CD14-positive monocyte (primary cell): ENCODE data around the gene CPA1. TPM values are rescaled to one million over a fixed set of nuclear protein-coding genes. Genes with fewer than 3 reads are reported as not detected.

Source experiments
- DNase-seq, 3 donors: peaks; one replicate each; pipeline ENCODE4 v3.0.0-alpha.2; 2011 to 2022
- H2AFZ ChIP-seq: 2 replicates; pipeline ENCODE4 v1.6.0; 2012; ENCODE audit warnings: mild to moderate bottlenecking, low read depth, low read length, inconsistent platforms; ENCODE audit not compliant: insufficient read depth, poor library complexity, severe bottlenecking
- H3K27ac ChIP-seq, 2 donors: 1 replicate in 1 of 2; 2 replicates in 1 of 2; pipeline ENCODE4 v1.5.1; 2012 to 2013; ENCODE audit warnings: low read length in 2 of 2, control low read depth in 1 of 2, inconsistent platforms in 1 of 2, low read depth in 1 of 2, mild to moderate bottlenecking in 1 of 2
- H3K27me3 ChIP-seq, 2 donors: one replicate each; pipeline versions ENCODE4 v1.6.0 to v1.6.1; 2011 to 2013; ENCODE audit warnings: low read length in 2 of 2; ENCODE audit not compliant: control insufficient read depth in 2 of 2, insufficient read depth in 2 of 2
- H3K36me3 ChIP-seq, 2 donors: replicated peaks in 1 of 2; 1 replicate in 1 of 2; 2 replicates in 1 of 2; pipeline versions ENCODE4 v1.5.1 to v1.6.1; 2012 to 2013; ENCODE audit warnings: low read length in 2 of 2, control low read depth in 1 of 2, inconsistent platforms in 1 of 2, mild to moderate bottlenecking in 1 of 2; ENCODE audit not compliant: insufficient read depth in 2 of 2, control insufficient read depth in 1 of 2
- H3K4me1 ChIP-seq, 2 donors: 1 replicate in 1 of 2; 2 replicates in 1 of 2; pipeline versions ENCODE4 v1.5.1 to v1.6.1; 2012 to 2013; ENCODE audit warnings: low read length in 2 of 2, control low read depth in 1 of 2, inconsistent platforms in 1 of 2, mild to moderate bottlenecking in 1 of 2, moderate library complexity in 1 of 2; ENCODE audit not compliant: insufficient read depth in 2 of 2, control insufficient read depth in 1 of 2
- H3K4me2 ChIP-seq: replicated peaks from 2 replicates; pipeline ENCODE3; 2012; ENCODE audit warnings: low read length, moderate library complexity, mild to moderate bottlenecking; ENCODE audit not compliant: poor library complexity, severe bottlenecking; ENCODE audit errors: extremely low read depth
- H3K4me3 ChIP-seq, 3 experiments: fragments of 200-600 bp in 1 of 3; sonication (generic) in 1 of 3; replicated peaks in 1 of 3; 1 replicate in 2 of 3; 2 replicates in 1 of 3; pipeline ENCODE4 v1.5.1; 2011 to 2013; ENCODE audit warnings: low read length in 3 of 3, mild to moderate bottlenecking in 3 of 3, control low read depth in 2 of 3, low read depth in 2 of 3, inconsistent platforms in 1 of 3, moderate library complexity in 1 of 3
- H3K79me2 ChIP-seq: 2 replicates; pipeline ENCODE4 v1.6.0; 2012; ENCODE audit warnings: mild to moderate bottlenecking, control low read depth, inconsistent platforms, low read length, moderate library complexity; ENCODE audit not compliant: insufficient read depth
- H3K9ac ChIP-seq: 2 replicates; pipeline ENCODE4 v1.6.0; 2017; ENCODE audit warnings: low read length, mild to moderate bottlenecking; ENCODE audit not compliant: insufficient read depth, poor library complexity, severe bottlenecking
- H3K9me3 ChIP-seq, 2 donors: replicated peaks in 1 of 2; 1 replicate in 1 of 2; 2 replicates in 1 of 2; pipeline versions ENCODE4 v1.5.1 to v1.6.1; 2012 to 2013; ENCODE audit warnings: low read length in 2 of 2, control low read depth in 1 of 2; ENCODE audit not compliant: control insufficient read depth in 1 of 2, insufficient read depth in 1 of 2
- H4K20me1 ChIP-seq: 2 replicates; pipeline ENCODE4 v1.6.0; 2012; ENCODE audit warnings: mild to moderate bottlenecking, low read length, control low read depth, moderate library complexity; ENCODE audit not compliant: insufficient read depth
- H3K27ac Mint-ChIP-seq, 7 donors: one replicate each; pipeline ENCODE4 v1.8.0; 2020; ENCODE audit warnings: mild to moderate bottlenecking in 7 of 7, mixed read lengths in 7 of 7, moderate library complexity in 6 of 7, inconsistent platforms in 2 of 7
- H3K27me3 Mint-ChIP-seq, 3 donors: one replicate each; pipeline ENCODE4 v1.8.0; 2021 to 2022; ENCODE audit warnings: low read depth in 3 of 3, mild to moderate bottlenecking in 3 of 3, mixed read lengths in 3 of 3, moderate library complexity in 3 of 3, inconsistent platforms in 1 of 3
- H3K36me3 Mint-ChIP-seq, 2 donors: one replicate each; pipeline ENCODE4 v1.8.0; 2020; ENCODE audit warnings: mixed read lengths in 2 of 2, inconsistent platforms in 1 of 2, mild to moderate bottlenecking in 1 of 2
- H3K4me1 Mint-ChIP-seq: one replicate; pipeline ENCODE4 v1.8.0; 2020; ENCODE audit warnings: mild to moderate bottlenecking, mixed read lengths
- H3K4me3 Mint-ChIP-seq, 2 donors: one replicate each; pipeline ENCODE4 v1.8.0; 2020; ENCODE audit warnings: mild to moderate bottlenecking in 2 of 2, mixed read lengths in 2 of 2, moderate library complexity in 1 of 2
- H3K9me3 Mint-ChIP-seq, 7 donors: one replicate each; pipeline ENCODE4 v1.8.0; 2020 to 2022; ENCODE audit warnings: mixed read lengths in 7 of 7, mild to moderate bottlenecking in 6 of 7, moderate library complexity in 6 of 7, inconsistent platforms in 2 of 7
- WGBS: methylation state at CpG from one replicate; pipeline ENCODE4 v1.1.5; 2013; ENCODE audit warnings: missing lambda C conversion rate; ENCODE audit not compliant: insufficient coverage; 5-methylcytosine and 5-hydroxymethylcytosine counted together
- intact Hi-C, 2 donors: fragments of 100-400 bp; cut with micrococcal nuclease; formaldehyde crosslinking; loops; one replicate each; pipeline versions ENCODE4 v1.15.0 to v1.15.1; 2023
- polyA plus RNA-seq, 3 donors: library from polyadenylated mRNA; depleted of rRNA in 1 of 3; unstranded in 2 of 3; stranded (reverse) in 1 of 3; fragments of 300-500 nt in 2 of 3; fragments of >200 nt in 1 of 3; fragmentation: Illumina TruSeq in 2 of 3; gene quantifications; 1 replicate in 2 of 3; 2 replicates in 1 of 3; pipeline ENCODE4 v1.2.3, GENCODE V29; 2012 to 2021
- TF ChIP-seq, protein P1 (sequence below): fragments of 200-600 bp; IDR thresholded peaks from one replicate; pipeline ENCODE4 v1.8.0; 2022; ENCODE audit warnings: antibody characterized with exemption, mild to moderate bottlenecking

The CPA1 gene
- polyA plus RNA-seq, 3 donors = not detected

GRCh38 chr7:130337410-130337971 is 42.8 kb upstream of the CPA1 start:
- Mint-ChIP-seq H3K4me3 (no peak overlapping the region), H3K36me3 (no peaks in the 10 kb centered on the region), H3K27ac (no peak overlapping the region), H3K4me1 (no peaks in the 10 kb centered on the region), H3K9me3 (peaks cover 0 to 7% (median 2%) of the 10 kb centered on the region in 7 donors), H3K27me3 (peaks cover 0 to 3% (median 3%) of the 10 kb centered on the region in 3 donors)
- no peak for DNase-seq
- Histone ChIP-seq H2AFZ (no peak overlapping the region), H3K79me2 (no peaks in the 10 kb centered on the region), H3K9ac (no peak overlapping the region), H3K9me3 (peaks cover 0 to 4% of the 10 kb centered on the region in 2 donors), H3K27ac (no peak overlapping the region), H3K27me3 (no peaks in the 10 kb centered on the region), H3K4me2 (no peak overlapping the region), H3K4me1 (no peaks in the 10 kb centered on the region), H3K4me3 (no peak overlapping the region), H3K36me3 (no peaks in the 10 kb centered on the region), H4K20me1 (no peaks in the 10 kb centered on the region)
- intact Hi-C loops = no loop called here
- TF ChIP-seq, protein P1, sequence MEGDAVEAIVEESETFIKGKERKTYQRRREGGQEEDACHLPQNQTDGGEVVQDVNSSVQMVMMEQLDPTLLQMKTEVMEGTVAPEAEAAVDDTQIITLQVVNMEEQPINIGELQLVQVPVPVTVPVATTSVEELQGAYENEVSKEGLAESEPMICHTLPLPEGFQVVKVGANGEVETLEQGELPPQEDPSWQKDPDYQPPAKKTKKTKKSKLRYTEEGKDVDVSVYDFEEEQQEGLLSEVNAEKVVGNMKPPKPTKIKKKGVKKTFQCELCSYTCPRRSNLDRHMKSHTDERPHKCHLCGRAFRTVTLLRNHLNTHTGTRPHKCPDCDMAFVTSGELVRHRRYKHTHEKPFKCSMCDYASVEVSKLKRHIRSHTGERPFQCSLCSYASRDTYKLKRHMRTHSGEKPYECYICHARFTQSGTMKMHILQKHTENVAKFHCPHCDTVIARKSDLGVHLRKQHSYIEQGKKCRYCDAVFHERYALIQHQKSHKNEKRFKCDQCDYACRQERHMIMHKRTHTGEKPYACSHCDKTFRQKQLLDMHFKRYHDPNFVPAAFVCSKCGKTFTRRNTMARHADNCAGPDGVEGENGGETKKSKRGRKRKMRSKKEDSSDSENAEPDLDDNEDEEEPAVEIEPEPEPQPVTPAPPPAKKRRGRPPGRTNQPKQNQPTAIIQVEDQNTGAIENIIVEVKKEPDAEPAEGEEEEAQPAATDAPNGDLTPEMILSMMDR = no peak
- WGBS = 52% methylated on average over 6 of the region's 6 CpGs

DNA sequence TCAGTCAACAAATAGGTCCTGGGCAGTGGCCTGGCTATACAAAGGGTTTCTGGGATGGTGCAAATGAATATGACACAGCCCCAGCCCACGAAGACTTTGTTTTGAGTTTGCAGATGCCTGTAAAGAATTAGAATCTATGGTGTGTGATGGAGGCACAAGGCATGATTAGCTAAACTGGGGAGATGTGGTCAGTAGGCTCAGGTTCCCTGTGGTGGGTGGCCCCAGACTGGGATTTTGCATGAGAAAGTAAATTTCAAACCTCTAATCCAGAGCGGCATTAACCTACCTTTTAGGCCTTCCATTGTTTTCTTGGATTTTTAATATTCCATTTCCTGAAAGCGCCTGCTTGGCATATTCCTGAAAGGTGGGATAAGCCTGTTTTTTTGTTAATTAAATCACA is 42.1 kb upstream of the CPA1 start:
- Histone ChIP-seq H2AFZ (no peak overlapping the region), H4K20me1 (no peaks in the 10 kb centered on the region), H3K9ac (no peak overlapping the region), H3K9me3 (peaks cover 0 to 4% of the 10 kb centered on the region in 2 donors), H3K27me3 (no peaks in the 10 kb centered on the region), H3K79me2 (no peaks in the 10 kb centered on the region), H3K36me3 (no peaks in the 10 kb centered on the region), H3K27ac (no peak overlapping the region), H3K4me1 (no peaks in the 10 kb centered on the region), H3K4me2 (no peak overlapping the region), H3K4me3 (no peak overlapping the region)
- H3K27me3 Mint-ChIP-seq = peaks cover 0 to 3% (median 3%) of the 10 kb centered on the region in 3 donors
- WGBS = 100% methylated on average over 1 of the region's 3 CpGs
- intact Hi-C loops = no loop called here
- H3K27ac Mint-ChIP-seq = no peak overlapping the region
- TF ChIP-seq, protein P1 = no peak
- no peak for DNase-seq
- no peak overlapping the region for H3K4me3 Mint-ChIP-seq
- no peaks in the 10 kb centered on the region for H3K36me3 Mint-ChIP-seq
- peaks cover 0 to 7% (median 2%) of the 10 kb centered on the region in 7 donors for H3K9me3 Mint-ChIP-seq
- H3K4me1 Mint-ChIP-seq = no peaks in the 10 kb centered on the region
